Measurements from ENCODE around the gene KDM2A. TPM values are rescaled to one million over a fixed set of nuclear protein-coding genes. Genes with fewer than 3 reads are reported as not detected.
A peak's percentile ranks its signal among the peaks of the same experiment; 100 is the strongest.

The KDM2A gene
- total RNA-seq, 6 experiments from 2014 or later: 23.8 to 37.1 (median 33.4) TPM

DNA sequence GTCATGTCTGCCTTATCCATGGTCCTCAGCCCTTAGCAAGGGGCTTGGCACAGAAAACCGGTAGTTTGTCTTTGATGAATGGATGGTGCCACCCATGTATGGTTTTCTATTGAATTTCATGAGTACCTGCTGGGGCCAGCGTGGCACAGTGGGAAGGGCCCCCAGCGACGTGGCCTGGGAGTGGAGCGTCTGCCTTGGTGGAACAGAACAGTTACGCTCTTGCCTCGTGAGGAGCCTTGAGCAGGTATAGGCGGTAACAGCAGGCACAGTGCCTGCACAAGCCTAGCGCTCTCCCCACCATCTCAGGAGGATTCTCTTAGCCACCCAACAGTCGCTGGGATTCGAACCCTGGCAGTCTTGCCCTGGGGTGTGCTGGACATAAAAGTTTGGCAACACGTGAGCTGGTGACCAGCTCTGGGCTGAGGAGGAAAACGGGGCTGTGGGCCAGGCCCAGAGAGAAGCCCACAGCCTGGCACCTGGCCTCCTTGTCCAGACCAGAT, 181.2 kb downstream of the KDM2A start:
- intact Hi-C loops (cut with DNase I): no loop called here
- WGBS (ENCODE audit: insufficient coverage, low coverage, low lambda C conversion rate, missing lambda C conversion rate): 95% methylated on average over 8 of the region's 13 CpGs
- no peak for ATAC-seq

DNA sequence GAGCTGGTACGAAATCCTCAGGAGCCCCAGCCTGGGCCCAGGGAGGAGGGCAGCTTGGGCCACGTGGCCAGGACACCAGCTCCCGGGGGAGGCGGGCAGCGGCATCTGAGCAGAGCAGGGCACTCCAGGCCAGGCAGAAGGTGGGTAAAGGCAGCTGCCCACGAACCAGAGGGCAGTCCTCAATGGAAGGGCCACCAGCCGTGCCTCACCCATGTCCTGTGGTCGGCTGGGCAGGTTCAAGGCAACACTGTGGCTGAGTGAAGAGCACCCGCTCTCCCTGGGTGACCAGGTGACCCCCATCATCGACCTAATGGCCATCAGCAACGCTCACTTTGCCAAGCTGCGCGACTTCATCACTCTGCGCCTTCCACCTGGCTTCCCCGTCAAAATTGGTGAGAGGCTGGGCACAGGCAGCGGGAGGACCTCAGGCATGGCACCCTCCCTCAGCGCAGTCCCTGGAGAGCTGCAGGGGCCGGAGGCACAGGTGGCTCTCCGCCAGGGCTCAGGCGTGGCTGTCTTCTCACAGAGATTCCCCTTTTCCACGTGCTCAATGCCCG, 181.8 kb downstream of the KDM2A start:
- ATAC-seq (no peak), DNase-seq (peak in 2 of 3 donors; percentile 25 to 42)
- intact Hi-C loops (cut with DNase I): no loop called here
- H3K27ac ChIP-seq: no peak overlapping the region
- H3K36me3 ChIP-seq: peaks cover 0 to 11% (median 3%) of the 10 kb centered on the region in 4 donors
- no peak overlapping the region for H3K4me3 ChIP-seq
- no CpG with 5 or more reads among the region's 22 CpGs for WGBS (ENCODE audit: insufficient coverage, low coverage, low lambda C conversion rate, missing lambda C conversion rate)
- no peaks in the 10 kb centered on the region for H3K9me3 ChIP-seq
- TF ChIP-seq, protein P1, sequence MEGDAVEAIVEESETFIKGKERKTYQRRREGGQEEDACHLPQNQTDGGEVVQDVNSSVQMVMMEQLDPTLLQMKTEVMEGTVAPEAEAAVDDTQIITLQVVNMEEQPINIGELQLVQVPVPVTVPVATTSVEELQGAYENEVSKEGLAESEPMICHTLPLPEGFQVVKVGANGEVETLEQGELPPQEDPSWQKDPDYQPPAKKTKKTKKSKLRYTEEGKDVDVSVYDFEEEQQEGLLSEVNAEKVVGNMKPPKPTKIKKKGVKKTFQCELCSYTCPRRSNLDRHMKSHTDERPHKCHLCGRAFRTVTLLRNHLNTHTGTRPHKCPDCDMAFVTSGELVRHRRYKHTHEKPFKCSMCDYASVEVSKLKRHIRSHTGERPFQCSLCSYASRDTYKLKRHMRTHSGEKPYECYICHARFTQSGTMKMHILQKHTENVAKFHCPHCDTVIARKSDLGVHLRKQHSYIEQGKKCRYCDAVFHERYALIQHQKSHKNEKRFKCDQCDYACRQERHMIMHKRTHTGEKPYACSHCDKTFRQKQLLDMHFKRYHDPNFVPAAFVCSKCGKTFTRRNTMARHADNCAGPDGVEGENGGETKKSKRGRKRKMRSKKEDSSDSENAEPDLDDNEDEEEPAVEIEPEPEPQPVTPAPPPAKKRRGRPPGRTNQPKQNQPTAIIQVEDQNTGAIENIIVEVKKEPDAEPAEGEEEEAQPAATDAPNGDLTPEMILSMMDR (IDR thresholded peaks at IDR 0.05): no peak
- TF ChIP-seq POLR2A (IDR thresholded peaks at IDR 0.05): no peak
- H3K4me1 ChIP-seq: peaks cover 0 to 22% (median 8%) of the 10 kb centered on the region in 4 donors
- H3K27me3 ChIP-seq: no peaks in the 10 kb centered on the region

More for the DNA sequence above, 181.2 kb downstream of the KDM2A start:
- DNase-seq: peak in 1 of 3 donors; percentile 36
- Histone ChIP-seq H3K36me3 (peaks cover 0 to 11% (median 3%) of the 10 kb centered on the region in 4 donors), H3K4me1 (peaks cover 0 to 22% (median 8%) of the 10 kb centered on the region in 4 donors), H3K27me3 (no peaks in the 10 kb centered on the region), H3K9me3 (no peaks in the 10 kb centered on the region), H3K4me3 (no peak overlapping the region), H3K27ac (no peak overlapping the region)
- TF ChIP-seq, protein P1 (IDR thresholded peaks at IDR 0.05): no peak
- no peak for TF ChIP-seq POLR2A (IDR thresholded peaks at IDR 0.05)

DNA sequence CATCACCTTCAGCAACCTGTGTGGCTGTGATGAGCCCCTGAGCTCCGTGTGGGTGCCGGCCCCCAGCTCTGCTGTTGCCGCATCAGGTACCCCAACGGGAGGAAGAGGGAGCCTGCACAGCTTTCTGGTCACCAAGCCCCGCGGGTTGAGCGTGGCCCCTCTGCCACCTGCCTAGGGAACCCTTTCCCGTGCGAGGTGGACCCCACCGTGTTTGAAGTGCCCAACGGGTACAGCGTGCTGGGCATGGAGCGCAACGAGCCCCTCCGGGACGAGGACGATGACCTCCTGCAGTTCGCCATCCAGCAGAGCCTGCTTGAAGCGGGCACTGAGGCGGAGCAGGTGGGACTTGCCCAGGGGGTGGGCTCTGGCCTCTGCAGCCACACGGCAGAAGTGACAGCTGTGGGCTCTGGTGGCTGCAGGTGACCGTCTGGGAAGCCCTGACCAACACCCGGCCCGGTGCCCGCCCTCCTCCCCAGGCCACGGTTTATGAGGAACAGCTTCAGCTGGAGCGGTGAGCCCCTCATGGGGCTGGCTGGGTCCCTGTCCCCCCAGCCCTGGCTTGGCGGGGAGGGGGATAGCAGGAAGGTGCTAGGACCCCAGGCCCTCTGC, 182.4 kb downstream of the KDM2A start:
- no peak for TF ChIP-seq POLR2A (IDR thresholded peaks at IDR 0.05)
- TF ChIP-seq, protein P1 (IDR thresholded peaks at IDR 0.05): no peak
- 90% methylated on average over 2 of the region's 28 CpGs for WGBS (ENCODE audit: insufficient coverage, low coverage, low lambda C conversion rate, missing lambda C conversion rate)
- Histone ChIP-seq H3K9me3 (no peaks in the 10 kb centered on the region), H3K27me3 (no peaks in the 10 kb centered on the region), H3K4me3 (no peak overlapping the region), H3K27ac (no peak overlapping the region), H3K4me1 (peaks cover 0 to 22% (median 8%) of the 10 kb centered on the region in 4 donors), H3K36me3 (peaks cover 0 to 11% (median 3%) of the 10 kb centered on the region in 4 donors)
- intact Hi-C loops (cut with DNase I): no loop called here
- DNase-seq (peak in 2 of 3 donors; percentile 50 to 57), ATAC-seq (no peak)

DNA sequence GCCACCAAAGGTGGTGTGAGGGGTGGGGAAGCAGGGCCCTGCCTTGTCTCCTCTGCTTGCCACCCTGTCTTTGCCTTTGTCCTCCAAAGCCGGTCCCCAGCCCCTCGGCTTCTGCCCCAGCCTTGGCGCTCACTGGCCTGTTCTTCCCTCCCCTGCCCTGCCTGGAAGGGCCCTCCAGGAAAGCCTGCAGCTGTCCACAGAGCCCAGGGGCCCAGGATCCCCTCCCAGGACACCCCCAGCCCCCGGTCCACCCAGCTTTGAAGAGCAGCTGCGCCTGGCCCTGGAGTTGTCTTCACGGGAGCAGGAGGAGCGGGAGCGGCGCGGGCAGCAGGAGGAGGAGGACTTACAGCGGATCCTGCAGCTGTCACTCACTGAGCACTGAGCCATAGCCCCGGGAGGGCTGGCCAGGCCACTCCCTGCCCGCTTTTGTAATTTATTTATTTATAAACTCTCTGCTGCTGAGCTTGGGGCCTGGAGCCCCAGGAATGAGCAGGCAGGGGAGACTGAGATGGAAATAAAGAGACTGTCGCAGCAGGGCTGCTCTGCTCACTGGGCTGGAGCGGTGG, 183.0 kb downstream of the KDM2A start:
- DNase-seq (peak; percentile 74 to 77 (median 76)), ATAC-seq (peak; percentile 64 to 69 (median 68))
- Histone ChIP-seq H3K27ac (peak overlapping the region in 1 of 3 donors; percentile 75), H3K9me3 (no peaks in the 10 kb centered on the region), H3K36me3 (peaks cover 0 to 9% (median 1%) of the 10 kb centered on the region in 4 donors), H3K27me3 (no peaks in the 10 kb centered on the region), H3K4me1 (peaks cover 0 to 22% (median 8%) of the 10 kb centered on the region in 4 donors), H3K4me3 (peak overlapping the region; percentile 93 to 99 (median 96))
- intact Hi-C loops (cut with DNase I): no loop called here
- 44% methylated on average over 9 of the region's 15 CpGs for WGBS (ENCODE audit: insufficient coverage, low coverage, low lambda C conversion rate, missing lambda C conversion rate)
- no peak for TF ChIP-seq POLR2A (IDR thresholded peaks at IDR 0.05)
- TF ChIP-seq, protein P1 (IDR thresholded peaks at IDR 0.05): no peak
